SK-N-SH (cell line): ENCODE measurements around the gene RORB. TPM values are rescaled to one million over a fixed set of nuclear protein-coding genes. Genes with fewer than 3 reads are reported as not detected.

Source experiments
- CTCF ChIA-PET: fragments of 300-600, 350-600 bp; formaldehyde crosslinking; extraction: SDS; loops from one replicate; lab custom pipeline; 2021; lab: Yijun Ruan, JAX
- POLR2A ChIA-PET: fragments of 350-600 bp; sonication (Branson Sonifier 250); formaldehyde crosslinking; extraction: SDS; loops from one replicate; lab custom pipeline; 2020; ENCODE audit warnings: antibody characterized with exemption, inconsistent platforms; lab: Yijun Ruan, JAX
- DNase-seq: peaks from one replicate; pipeline ENCODE4 v3.0.0; 2012
- H2AFZ ChIP-seq: fragments of 200-600 bp; sonication (generic); 2 replicates; pipeline ENCODE4 v1.8.1; 2016; ENCODE audit warnings: antibody characterized with exemption, mild to moderate bottlenecking, low read depth
- H3F3A ChIP-seq: fragments of 200-600 bp; sonication (generic); replicated peaks from 2 replicates; pipeline ENCODE3; 2016; ENCODE audit warnings: antibody characterized with exemption, mild to moderate bottlenecking; ENCODE audit not compliant: insufficient read depth
- H3K27ac ChIP-seq, 2 experiments: fragments of 200-500 bp in 1 of 2; fragments of 200-600 bp in 1 of 2; sonication (Bioruptor generic) in 1 of 2; sonication (generic), shearing (Covaris generic) in 1 of 2; 2 replicates each; pipeline versions ENCODE4 v1.5.1 to v1.6.1; 2014 to 2016; ENCODE audit warnings: low read depth in 2 of 2, inconsistent platforms in 1 of 2, low read length in 1 of 2, mild to moderate bottlenecking in 1 of 2, mixed read lengths in 1 of 2
- H3K27me3 ChIP-seq: fragments of 200-600 bp; sonication (generic), shearing (Covaris generic); 2 replicates; pipeline ENCODE4 v1.6.1; 2016; ENCODE audit warnings: mixed run types; ENCODE audit not compliant: insufficient read depth
- H3K36me3 ChIP-seq, 2 experiments: fragments of 200-500 bp in 1 of 2; fragments of 200-600 bp in 1 of 2; sonication (Bioruptor generic) in 1 of 2; sonication (generic) in 1 of 2; replicated peaks in 1 of 2; 2 replicates each; pipeline versions ENCODE3 to v1.5.1; 2014 to 2016; ENCODE audit warnings: low read length in 1 of 2, mild to moderate bottlenecking in 1 of 2; ENCODE audit not compliant: insufficient read depth in 2 of 2, control insufficient read depth in 1 of 2
- H3K4me1 ChIP-seq, 2 experiments: fragments of 200-500 bp in 1 of 2; fragments of 200-600 bp in 1 of 2; sonication (Bioruptor generic) in 1 of 2; sonication (generic), shearing (Covaris generic) in 1 of 2; 2 replicates each; pipeline versions ENCODE4 v1.5.1 to v1.6.1; 2014 to 2016; ENCODE audit warnings: low read depth in 1 of 2, low read length in 1 of 2, mixed run types in 1 of 2; ENCODE audit not compliant: insufficient read depth in 2 of 2, control insufficient read depth in 1 of 2
- H3K4me2 ChIP-seq: fragments of 200-600 bp; sonication (generic), shearing (Covaris generic); 2 replicates; pipeline ENCODE4 v1.6.1; 2017; ENCODE audit warnings: mixed run types
- H3K4me3 ChIP-seq, 2 experiments: fragments of 200-500 bp in 1 of 2; fragments of 200-600 bp in 1 of 2; sonication (Bioruptor generic) in 1 of 2; sonication (generic), shearing (Covaris generic) in 1 of 2; 2 replicates each; pipeline versions ENCODE4 v1.5.1 to v1.8.1; 2014 to 2016; ENCODE audit warnings: low read depth in 2 of 2, inconsistent platforms in 1 of 2, low read length in 1 of 2, mild to moderate bottlenecking in 1 of 2, mixed read lengths in 1 of 2, moderate library complexity in 1 of 2
- H3K79me2 ChIP-seq: fragments of 200-600 bp; sonication (generic); 2 replicates; pipeline ENCODE4 v1.8.1; 2017; ENCODE audit warnings: mild to moderate bottlenecking; ENCODE audit not compliant: insufficient read depth
- H3K9ac ChIP-seq: fragments of 200-600 bp; sonication (generic); 2 replicates; pipeline ENCODE4 v1.6.1; 2017; ENCODE audit warnings: mixed run types
- H3K9me2 ChIP-seq: fragments of 200-600 bp; sonication (generic); 2 replicates; pipeline ENCODE4 v1.6.1; 2017; ENCODE audit warnings: mixed run types
- H3K9me3 ChIP-seq: fragments of 200-600 bp; sonication (generic); 2 replicates; pipeline ENCODE4 v1.6.1; 2017; ENCODE audit warnings: mixed run types, mild to moderate bottlenecking, moderate library complexity
- H4K20me1 ChIP-seq: fragments of 200-600 bp; sonication (generic); 2 replicates; pipeline ENCODE4 v1.6.1; 2017; ENCODE audit warnings: mild to moderate bottlenecking, mixed run types; ENCODE audit not compliant: insufficient read depth
- EP300 ChIP-seq, 2 experiments: IDR thresholded peaks; 2 replicates each; pipeline versions ENCODE4 v1.4.0 to v1.6.1; 2012; ENCODE audit warnings: borderline replicate concordance in 1 of 2, low read depth in 1 of 2, low read length in 1 of 2
- EZH2phosphoT487 ChIP-seq: fragments of 200-600 bp; sonication (generic); IDR thresholded peaks from 2 replicates; pipeline ENCODE4 v1.6.1; 2017; ENCODE audit warnings: low read depth, mixed run types, mild to moderate bottlenecking, antibody characterized with exemption, moderate library complexity, borderline replicate concordance
- FOSL2 ChIP-seq: IDR thresholded peaks from 2 replicates; pipeline ENCODE4 v1.4.0; 2012; ENCODE audit warnings: low read depth, mild to moderate bottlenecking, moderate library complexity, borderline replicate concordance
- FOXJ3 ChIP-seq: sonication (generic); formaldehyde crosslinking; IDR thresholded peaks from 2 replicates; pipeline ENCODE4 v1.5.1; 2020; ENCODE audit warnings: mild to moderate bottlenecking, missing genetic modification reagents
- FOXM1 ChIP-seq: IDR thresholded peaks from 2 replicates; pipeline ENCODE4 v1.4.0; 2012; ENCODE audit warnings: low read depth, mild to moderate bottlenecking
- GABPA ChIP-seq: IDR thresholded peaks from 2 replicates; pipeline ENCODE4 v1.4.0; 2012; ENCODE audit warnings: low read depth, mild to moderate bottlenecking
- GATA2 ChIP-seq: sonication (generic); formaldehyde crosslinking; IDR thresholded peaks from 2 replicates; pipeline ENCODE4 v1.5.0; 2020; ENCODE audit warnings: mild to moderate bottlenecking, missing genetic modification reagents
- JUND ChIP-seq: IDR thresholded peaks from 2 replicates; pipeline ENCODE4 v1.4.0; 2012
- MEF2A ChIP-seq: IDR thresholded peaks from 2 replicates; pipeline ENCODE4 v1.4.0; 2012; ENCODE audit warnings: low read depth, borderline replicate concordance
- MXI1 ChIP-seq: IDR thresholded peaks from 2 replicates; pipeline ENCODE4 v1.6.1; 2012; ENCODE audit warnings: mild to moderate bottlenecking, low read depth, low read length, improper control_type of control experiment
- NRF1 ChIP-seq: IDR thresholded peaks from 2 replicates; pipeline ENCODE4 v1.6.1; 2012; ENCODE audit warnings: low read depth, mild to moderate bottlenecking, low read length
- PBX3 ChIP-seq: IDR thresholded peaks from 2 replicates; pipeline ENCODE4; 2012
- POLR2AphosphoS5 ChIP-seq: IDR thresholded peaks from 2 replicates; pipeline ENCODE4 v1.6.1; 2012; ENCODE audit warnings: low read depth, low read length
- RAD21 ChIP-seq: IDR thresholded peaks from 2 replicates; pipeline ENCODE4 v1.6.1; 2012; ENCODE audit warnings: mild to moderate bottlenecking, low read length
- RCOR1 ChIP-seq: fragments of 150-350 bp; IDR thresholded peaks from 2 replicates; pipeline ENCODE4 v1.6.1; 2017; ENCODE audit warnings: antibody characterized with exemption, low read length
- REST ChIP-seq: IDR thresholded peaks from 2 replicates; pipeline ENCODE4 v1.6.1; 2012; ENCODE audit warnings: mild to moderate bottlenecking, low read depth, low read length, moderate library complexity
- SIN3A ChIP-seq: IDR thresholded peaks from 2 replicates; pipeline ENCODE4 v1.6.1; 2012; ENCODE audit warnings: low read depth, mild to moderate bottlenecking, low read length, moderate library complexity, borderline replicate concordance
- TAF1 ChIP-seq: IDR thresholded peaks from 2 replicates; pipeline ENCODE4 v1.6.1; 2012; ENCODE audit warnings: low read depth, mild to moderate bottlenecking, low read length, moderate library complexity, borderline replicate concordance
- TCF12 ChIP-seq: IDR thresholded peaks from 2 replicates; pipeline ENCODE4 v1.4.0; 2012
- YY1 ChIP-seq: IDR thresholded peaks from 2 replicates; pipeline ENCODE4 v1.4.0; 2012; ENCODE audit warnings: low read depth, mild to moderate bottlenecking
- WGBS: methylation state at CpG from one replicate; pipeline ENCODE4 v1.1.6; 2017; ENCODE audit warnings: low lambda C conversion rate; 5-methylcytosine and 5-hydroxymethylcytosine counted together
- polyA plus RNA-seq, 3 experiments: library from polyadenylated mRNA; depleted of rRNA; stranded (reverse); fragments of >200 nt; gene quantifications; 2 replicates each; pipeline ENCODE4 v1.2.3, GENCODE V29; 2012
- TF ChIP-seq, protein P1 (sequence below): fragments of 150-350 bp; IDR thresholded peaks from 2 replicates; pipeline ENCODE4 v1.6.1; 2016; ENCODE audit warnings: mild to moderate bottlenecking, low read depth, low read length
- TF ChIP-seq, protein P2 (sequence below): fragments of 150-350 bp; IDR thresholded peaks from 2 replicates; pipeline ENCODE4 v1.6.1; 2017; ENCODE audit warnings: antibody characterized with exemption, low read length, low read depth, borderline replicate concordance
- TF ChIP-seq, protein P3 (sequence below): IDR thresholded peaks from 2 replicates; pipeline ENCODE4 v1.4.0; 2012; ENCODE audit warnings: low read depth, borderline replicate concordance

RORB gene
- 0.13 and 0.47 TPM in 2 replicates for polyA plus RNA-seq (2012; rRNA removed)
- polyA plus RNA-seq (2012; cell fraction: cytosol; rRNA removed) = 0.37 and 0.72 TPM in 2 replicates
- 0.19 and 0.22 TPM in 2 replicates for polyA plus RNA-seq (2012; cell fraction: nucleus; rRNA removed)

DNA sequence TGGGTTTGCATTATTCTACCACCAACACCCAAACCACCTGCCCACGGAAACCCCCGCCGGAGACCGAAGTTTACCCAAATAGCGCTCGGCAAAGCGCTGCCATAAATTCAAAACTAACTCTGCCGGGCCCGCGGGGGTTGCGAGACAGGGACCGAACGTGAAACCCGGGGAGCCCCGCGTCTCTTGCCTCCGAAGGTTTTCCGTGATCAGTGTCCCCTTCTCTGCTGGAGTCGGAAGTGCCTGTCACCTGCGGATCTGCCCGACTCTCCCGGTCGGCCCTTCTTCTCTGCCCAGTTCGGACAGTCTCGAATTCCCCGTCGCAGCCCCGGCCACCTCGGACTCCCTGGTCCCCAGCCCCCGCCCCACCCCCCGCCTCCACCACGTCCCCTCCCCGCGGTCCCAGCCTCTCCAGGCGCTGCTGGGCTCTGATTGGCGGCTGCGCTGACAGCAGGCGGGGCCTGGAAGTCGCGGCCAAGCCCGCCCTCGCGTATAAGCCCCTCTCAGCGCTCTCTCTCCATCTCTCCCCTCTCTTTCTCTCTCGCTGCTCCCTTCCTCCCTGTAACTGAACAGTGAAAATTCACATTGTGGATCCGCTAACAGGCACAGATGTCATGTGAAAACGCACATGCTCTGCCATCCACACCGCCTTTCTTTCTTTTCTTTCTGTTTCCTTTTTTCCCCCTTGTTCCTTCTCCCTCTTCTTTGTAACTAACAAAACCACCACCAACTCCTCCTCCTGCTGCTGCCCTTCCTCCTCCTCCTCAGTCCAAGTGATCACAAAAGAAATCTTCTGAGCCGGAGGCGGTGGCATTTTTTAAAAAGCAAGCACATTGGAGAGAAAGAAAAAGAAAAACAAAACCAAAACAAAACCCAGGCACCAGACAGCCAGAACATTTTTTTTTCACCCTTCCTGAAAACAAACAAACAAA is at the start of gene RORB:
Gene RORB (plus strand): TSS at position 517 of the 929 bp plus-strand sequence. CDS start 642 bp downstream, outside the sequence.
- Histone ChIP-seq H3K79me2 (no peaks in the 10 kb centered on the region), H3K36me3 (no peaks in the 10 kb centered on the region), H3K9me3 (no peaks in the 10 kb centered on the region), H3K9ac (no peak within 1 kb of the TSS), H4K20me1 (no peaks in the 10 kb centered on the region), H3F3A (no peaks in the 10 kb centered on the region), H3K9me2 (no peaks in the 10 kb centered on the region), H3K4me2 (peak within 1 kb of the TSS; percentile 100), H3K27ac (peak within 1 kb of the TSS in 1 of 2 experiments; percentile 71; a peak in 2 of 4 replicates), H2AFZ (peak within 1 kb of the TSS; percentile 99), H3K27me3 (peaks cover 53% of the 10 kb centered on the region), H3K4me3 (peak within 1 kb of the TSS; percentile 55 to 78), H3K4me1 (peaks cover 0 to 4% of the 10 kb centered on the region in 2 experiments; a peak in 2 of 4 replicates)
- peak; percentile 93 for DNase-seq
- WGBS = under 1% methylated on average over 47 of the region's 50 CpGs
- CTCF ChIA-PET = no interaction called here
- POLR2A ChIA-PET = interaction anchor here (1.1 kb wide), 1 partner anchor 13 kb away, joined by 3 read pairs; no protein-coding TSS in a partner anchor
- TF ChIP-seq FOXM1 (no peak), YY1 (no peak), POLR2AphosphoS5 (0 out of 2 replicates have a peak, but pooled peaks have one; percentile 30), FOSL2 (no peak), RCOR1 (no peak), EP300 (IDR thresholded peaks at IDR 0.05; ENCODE audit: borderline replicate concordance in 1 of 2, low read depth in 1 of 2, low read length in 1 of 2) (no peak), MEF2A (no peak), REST (no peak), EZH2phosphoT487 (no peak), MXI1 (peak; percentile 98), SIN3A (no peak), GABPA (no peak), FOXJ3 (no peak), TAF1 (0 out of 2 replicates have a peak, but pooled peaks have one; percentile 32), NRF1 (no peak), PBX3 (0 out of 2 replicates have a peak, but pooled peaks have one; percentile 10), RAD21 (0 out of 2 replicates have a peak, but pooled peaks have one; percentile 15), JUND (no peak), TCF12 (no peak), GATA2 (CRISPR knock-in tag) (no peak)
- TF ChIP-seq, protein P1, sequence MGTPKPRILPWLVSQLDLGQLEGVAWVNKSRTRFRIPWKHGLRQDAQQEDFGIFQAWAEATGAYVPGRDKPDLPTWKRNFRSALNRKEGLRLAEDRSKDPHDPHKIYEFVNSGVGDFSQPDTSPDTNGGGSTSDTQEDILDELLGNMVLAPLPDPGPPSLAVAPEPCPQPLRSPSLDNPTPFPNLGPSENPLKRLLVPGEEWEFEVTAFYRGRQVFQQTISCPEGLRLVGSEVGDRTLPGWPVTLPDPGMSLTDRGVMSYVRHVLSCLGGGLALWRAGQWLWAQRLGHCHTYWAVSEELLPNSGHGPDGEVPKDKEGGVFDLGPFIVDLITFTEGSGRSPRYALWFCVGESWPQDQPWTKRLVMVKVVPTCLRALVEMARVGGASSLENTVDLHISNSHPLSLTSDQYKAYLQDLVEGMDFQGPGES = no peak
- TF ChIP-seq, protein P2, sequence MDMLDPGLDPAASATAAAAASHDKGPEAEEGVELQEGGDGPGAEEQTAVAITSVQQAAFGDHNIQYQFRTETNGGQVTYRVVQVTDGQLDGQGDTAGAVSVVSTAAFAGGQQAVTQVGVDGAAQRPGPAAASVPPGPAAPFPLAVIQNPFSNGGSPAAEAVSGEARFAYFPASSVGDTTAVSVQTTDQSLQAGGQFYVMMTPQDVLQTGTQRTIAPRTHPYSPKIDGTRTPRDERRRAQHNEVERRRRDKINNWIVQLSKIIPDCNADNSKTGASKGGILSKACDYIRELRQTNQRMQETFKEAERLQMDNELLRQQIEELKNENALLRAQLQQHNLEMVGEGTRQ = no peak
- TF ChIP-seq, protein P3, sequence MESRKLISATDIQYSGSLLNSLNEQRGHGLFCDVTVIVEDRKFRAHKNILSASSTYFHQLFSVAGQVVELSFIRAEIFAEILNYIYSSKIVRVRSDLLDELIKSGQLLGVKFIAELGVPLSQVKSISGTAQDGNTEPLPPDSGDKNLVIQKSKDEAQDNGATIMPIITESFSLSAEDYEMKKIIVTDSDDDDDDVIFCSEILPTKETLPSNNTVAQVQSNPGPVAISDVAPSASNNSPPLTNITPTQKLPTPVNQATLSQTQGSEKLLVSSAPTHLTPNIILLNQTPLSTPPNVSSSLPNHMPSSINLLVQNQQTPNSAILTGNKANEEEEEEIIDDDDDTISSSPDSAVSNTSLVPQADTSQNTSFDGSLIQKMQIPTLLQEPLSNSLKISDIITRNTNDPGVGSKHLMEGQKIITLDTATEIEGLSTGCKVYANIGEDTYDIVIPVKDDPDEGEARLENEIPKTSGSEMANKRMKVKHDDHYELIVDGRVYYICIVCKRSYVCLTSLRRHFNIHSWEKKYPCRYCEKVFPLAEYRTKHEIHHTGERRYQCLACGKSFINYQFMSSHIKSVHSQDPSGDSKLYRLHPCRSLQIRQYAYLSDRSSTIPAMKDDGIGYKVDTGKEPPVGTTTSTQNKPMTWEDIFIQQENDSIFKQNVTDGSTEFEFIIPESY = no peak
